AG09319 (cell line): ENCODE data around the gene NEUROG2.

ENCODE experiments used
- DNase-seq: peaks from one replicate; pipeline ENCODE4 v3.0.0-alpha.2; 2010; ENCODE audit warnings: low read depth; ENCODE audit errors: extremely low read depth
- TF ChIP-seq, protein P1 (sequence below): IDR thresholded peaks from 2 replicates; pipeline ENCODE4 v1.5.1; 2011; ENCODE audit warnings: low read depth, mild to moderate bottlenecking, inconsistent platforms, low read length, moderate library complexity

The NEUROG2 gene

GRCh38 chr4:112516066-112516470, at the start of gene NEUROG2:
Gene NEUROG2 (minus strand): TSS chr4:112516180. CDS start chr4:112515475, 705 bp downstream.
- no peak for DNase-seq

GRCh38 chr4:112564706-112565270, 48.8 kb upstream of the NEUROG2 start:
- TF ChIP-seq, protein P1, sequence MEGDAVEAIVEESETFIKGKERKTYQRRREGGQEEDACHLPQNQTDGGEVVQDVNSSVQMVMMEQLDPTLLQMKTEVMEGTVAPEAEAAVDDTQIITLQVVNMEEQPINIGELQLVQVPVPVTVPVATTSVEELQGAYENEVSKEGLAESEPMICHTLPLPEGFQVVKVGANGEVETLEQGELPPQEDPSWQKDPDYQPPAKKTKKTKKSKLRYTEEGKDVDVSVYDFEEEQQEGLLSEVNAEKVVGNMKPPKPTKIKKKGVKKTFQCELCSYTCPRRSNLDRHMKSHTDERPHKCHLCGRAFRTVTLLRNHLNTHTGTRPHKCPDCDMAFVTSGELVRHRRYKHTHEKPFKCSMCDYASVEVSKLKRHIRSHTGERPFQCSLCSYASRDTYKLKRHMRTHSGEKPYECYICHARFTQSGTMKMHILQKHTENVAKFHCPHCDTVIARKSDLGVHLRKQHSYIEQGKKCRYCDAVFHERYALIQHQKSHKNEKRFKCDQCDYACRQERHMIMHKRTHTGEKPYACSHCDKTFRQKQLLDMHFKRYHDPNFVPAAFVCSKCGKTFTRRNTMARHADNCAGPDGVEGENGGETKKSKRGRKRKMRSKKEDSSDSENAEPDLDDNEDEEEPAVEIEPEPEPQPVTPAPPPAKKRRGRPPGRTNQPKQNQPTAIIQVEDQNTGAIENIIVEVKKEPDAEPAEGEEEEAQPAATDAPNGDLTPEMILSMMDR: no peak
- DNase-seq: no peak

More at GRCh38 chr4:112516066-112516470, at the start of gene NEUROG2:
- TF ChIP-seq, protein P1: no peak

DNA sequence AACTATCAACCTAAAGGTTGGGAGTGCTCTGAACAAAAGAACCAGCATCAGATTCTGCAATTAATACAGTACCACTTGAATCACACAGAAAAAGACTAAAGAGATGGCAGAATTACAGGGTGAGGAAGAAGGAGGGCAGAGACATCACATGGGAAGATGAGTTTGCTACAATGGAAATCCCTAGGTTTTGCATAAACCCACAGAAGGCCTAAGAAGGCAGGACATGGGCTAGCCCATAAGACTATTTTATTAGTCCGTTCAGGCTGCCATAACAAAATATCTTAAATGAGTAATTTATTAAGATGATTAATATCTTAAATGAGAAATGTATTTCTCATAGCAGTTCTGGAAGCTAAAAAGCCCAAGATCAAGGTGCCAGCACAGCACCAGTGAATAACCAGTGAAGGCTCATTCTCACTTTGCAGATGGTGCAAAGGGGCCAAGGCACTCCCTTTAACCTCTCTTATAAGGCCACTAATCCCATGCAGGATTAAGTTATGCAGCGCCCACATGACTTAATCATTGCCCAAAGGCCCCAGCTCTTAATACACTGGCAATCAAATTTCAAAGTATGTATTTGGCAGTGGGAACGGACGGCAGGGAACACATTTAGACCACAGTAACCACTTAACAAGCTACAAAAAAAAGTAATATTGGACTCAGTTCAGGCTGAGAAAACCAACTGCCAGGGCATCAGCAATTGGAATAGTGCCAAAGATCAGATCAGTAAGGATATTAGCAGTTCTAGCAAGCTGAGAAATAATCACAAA, 47.6 kb upstream of the NEUROG2 start:
- no peak for DNase-seq
- TF ChIP-seq, protein P1: no peak

- DNase-seq: no peak
- TF ChIP-seq, protein P1: no peak
These were observed 46.4 kb upstream of the NEUROG2 start for GRCh38 chr4:112562254-112562879.

DNA sequence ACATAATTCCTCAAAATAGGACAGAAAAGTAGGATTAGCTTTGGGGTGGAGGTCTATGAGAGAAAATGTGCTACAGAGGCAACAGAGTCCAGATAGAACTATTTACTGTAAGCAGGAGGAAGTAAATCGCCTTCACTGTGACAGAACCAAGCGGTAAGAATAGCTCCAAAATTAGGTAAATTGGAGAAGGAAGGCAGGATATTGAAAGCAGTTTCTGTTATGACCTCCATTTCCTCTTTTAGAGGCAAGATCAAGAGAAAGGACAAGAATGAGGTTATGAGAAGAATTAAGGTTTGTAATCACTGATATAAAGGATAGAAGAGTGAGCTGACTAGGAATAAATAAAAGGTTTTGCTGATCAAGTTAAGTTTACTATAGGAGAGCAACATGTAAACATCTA, 44.1 kb upstream of the NEUROG2 start:
- TF ChIP-seq, protein P1: no peak
- DNase-seq: no peak

GRCh38 chr4:112559053-112559452, 43.1 kb upstream of the NEUROG2 start:
- TF ChIP-seq, protein P1: no peak
- DNase-seq: no peak
